K562 (cell line): ENCODE results near the gene ZNF740. TPM values are rescaled to one million over a fixed set of nuclear protein-coding genes. Genes with fewer than 3 reads are reported as not detected.

ENCODE experiments used
- CBX3 ChIP-seq, 2 experiments: IDR thresholded peaks; 1 replicate in 1 of 2; 2 replicates in 1 of 2; pipeline ENCODE4 v1.6.1; 2012; ENCODE audit warnings: inconsistent platforms in 2 of 2, low read length in 2 of 2, borderline replicate concordance in 1 of 2, control low read depth in 1 of 2
- CC2D1A ChIP-seq: fragments of 450-650 bp; IDR thresholded peaks from 2 replicates; pipeline ENCODE4 v1.6.1; 2017; ENCODE audit warnings: mild to moderate bottlenecking
- FIP1L1 ChIP-seq: fragments of 200-400 bp; formaldehyde crosslinking; IDR thresholded peaks from 2 replicates; pipeline ENCODE4 v1.6.1; 2018; ENCODE audit warnings: mild to moderate bottlenecking, low read depth, low read length; ENCODE audit not compliant: poor library complexity, severe bottlenecking
- FOXK2 ChIP-seq, 2 experiments: fragments of 450-650 bp; IDR thresholded peaks in 1 of 2; conservative IDR thresholded peaks in 1 of 2; 2 replicates each; pipeline ENCODE4 v1.6.1; 2016; ENCODE audit warnings: low read depth in 2 of 2, mild to moderate bottlenecking in 1 of 2
- HOXB6 ChIP-seq: fragments of 250-450 bp; sonication (Bioruptor Pico); IDR thresholded peaks from 2 replicates; pipeline ENCODE4 v1.5.1; 2022; ENCODE audit warnings: mild to moderate bottlenecking, borderline replicate concordance
- MXI1 ChIP-seq: IDR thresholded peaks from 2 replicates; pipeline ENCODE4 v1.6.1; 2011; ENCODE audit warnings: low read depth, mild to moderate bottlenecking, improper control_type of control experiment, low read length
- NFXL1 ChIP-seq: fragments of 450-650 bp; formaldehyde crosslinking; IDR thresholded peaks from 2 replicates; pipeline ENCODE4 v1.4.0; 2021; ENCODE audit warnings: mild to moderate bottlenecking
- NR2C1 ChIP-seq, 2 experiments: fragments of 450-650 bp; IDR thresholded peaks; 2 replicates each; pipeline ENCODE4 v1.6.1; 2017; ENCODE audit warnings: mild to moderate bottlenecking in 2 of 2, antibody characterized with exemption in 1 of 2, inconsistent platforms in 1 of 2, missing compliant biosample characterization in 1 of 2, missing genetic modification characterization in 1 of 2
- PHTF2 ChIP-seq: fragments of 250-450 bp; sonication (Bioruptor Pico); IDR thresholded peaks from 2 replicates; pipeline ENCODE4 v1.5.0; 2021; ENCODE audit warnings: mild to moderate bottlenecking
- PTRF ChIP-seq: fragments of 450-650 bp; IDR thresholded peaks from 2 replicates; pipeline ENCODE4 v1.6.1; 2016; ENCODE audit warnings: mild to moderate bottlenecking, missing genetic modification characterization, missing compliant biosample characterization
- RBBP5 ChIP-seq: fragments of 200-600 bp; sonication (generic); IDR thresholded peaks from 2 replicates; pipeline ENCODE4 v1.6.1; 2012; ENCODE audit warnings: borderline replicate concordance, mild to moderate bottlenecking, low read length, control low read depth, inconsistent platforms; ENCODE audit not compliant: insufficient read depth, poor library complexity, severe bottlenecking
- SMAD4 ChIP-seq: fragments of 250-450 bp; sonication (Bioruptor Pico); conservative IDR thresholded peaks from 2 replicates; pipeline ENCODE4 v1.8.0; 2021; ENCODE audit warnings: inconsistent platforms, mild to moderate bottlenecking, moderate library complexity
- SMARCC2 ChIP-seq: fragments of 450-650 bp; IDR thresholded peaks from 2 replicates; pipeline ENCODE4 v1.6.1; 2017; ENCODE audit warnings: antibody characterized with exemption, moderate library complexity, mild to moderate bottlenecking, low read depth
- SOX6 ChIP-seq: fragments of 450-650 bp; IDR thresholded peaks from 2 replicates; pipeline ENCODE4 v1.6.1; 2014; ENCODE audit warnings: mild to moderate bottlenecking
- SREBF1 ChIP-seq: fragments of 150-350 bp; IDR thresholded peaks from 2 replicates; pipeline ENCODE4 v1.6.1; 2014; ENCODE audit warnings: antibody characterized with exemption, low read depth, low read length, borderline replicate concordance
- STAT5B ChIP-seq: fragments of 250-450 bp; sonication (Bioruptor Pico); IDR thresholded peaks from 2 replicates; pipeline ENCODE4 v1.8.0; 2021; ENCODE audit warnings: mild to moderate bottlenecking, inconsistent platforms
- TAF9B ChIP-seq: fragments of 450-650 bp; IDR thresholded peaks from 2 replicates; pipeline ENCODE4 v1.6.1; 2018; ENCODE audit warnings: mild to moderate bottlenecking; ENCODE audit not compliant: partially characterized antibody
- TGIF2 ChIP-seq: sonication (generic); formaldehyde crosslinking; IDR thresholded peaks from 2 replicates; pipeline ENCODE4 v1.8.1; 2022; ENCODE audit warnings: mild to moderate bottlenecking, missing genetic modification reagents, moderate library complexity
- ZBTB1 ChIP-seq: sonication (generic); formaldehyde crosslinking; IDR thresholded peaks from 2 replicates; pipeline ENCODE4 v1.8.1; 2023; ENCODE audit warnings: missing genetic modification reagents, low read depth, mild to moderate bottlenecking, borderline replicate concordance
- ZNF12 ChIP-seq: sonication (generic); formaldehyde crosslinking; IDR thresholded peaks from 2 replicates; pipeline ENCODE4 v1.4.0; 2020; ENCODE audit warnings: mild to moderate bottlenecking, missing genetic modification reagents
- ZNF146 ChIP-seq: IDR thresholded peaks from one replicate; pipeline ENCODE4 v1.6.1; 2018; ENCODE audit warnings: missing compliant biosample characterization; ENCODE audit not compliant: unreplicated experiment
- ZNF197 ChIP-seq: fragments of 200-800 bp; sonication (Bioruptor generic); IDR thresholded peaks from 2 replicates; pipeline ENCODE4 v1.6.1; 2016; ENCODE audit warnings: low read depth, missing genetic modification characterization, missing compliant biosample characterization
- ZNF217 ChIP-seq: sonication (generic); formaldehyde crosslinking; IDR thresholded peaks from 2 replicates; pipeline ENCODE4 v1.8.0; 2022; ENCODE audit warnings: mild to moderate bottlenecking, missing genetic modification reagents
- ZNF311 ChIP-seq: fragments of 250-450 bp; sonication (Bioruptor Pico); IDR thresholded peaks from 2 replicates; pipeline ENCODE4 v1.4.0; 2020; ENCODE audit warnings: mild to moderate bottlenecking, moderate library complexity
- ZNF780A ChIP-seq: fragments of 250-450 bp; sonication (Bioruptor Pico); IDR thresholded peaks from 2 replicates; pipeline ENCODE4 v1.5.0; 2021; ENCODE audit warnings: mild to moderate bottlenecking
- polyA plus RNA-seq, 8 experiments: library from polyadenylated mRNA; depleted of rRNA in 4 of 8; stranded (reverse) in 5 of 8; unstranded in 3 of 8; fragments of >200 nt; fragmentation: Nextera tagmentation in 2 of 8; fragmentation: Illumina TruSeq in 1 of 8; extraction: Ambion mirVana in 2 of 8; extraction: Trizol in 1 of 8; gene quantifications; 2 replicates each; pipeline versions ENCODE4 v1.2.1 to v1.2.3, GENCODE V29; 2011 to 2014; ENCODE audit warnings: inconsistent platforms in 1 of 8, missing spikeins in 1 of 8
- total RNA-seq, 7 experiments: library from RNA; depleted of rRNA in 6 of 7; stranded (reverse); fragments of >200 nt in 6 of 7; fragmentation: Illumina TruSeq in 2 of 7; extraction: Trizol in 2 of 7; gene quantifications; 2 replicates each; pipeline versions ENCODE4 v1.2.1 to v1.2.3, GENCODE V29; 2011 to 2021; ENCODE audit warnings: low replicate concordance in 1 of 7
- TF ChIP-seq, protein P1 (sequence below): fragments of 200-800 bp; sonication (Bioruptor generic); IDR thresholded peaks from 2 replicates; pipeline ENCODE4 v1.6.1; 2017; ENCODE audit warnings: missing genetic modification characterization, missing compliant biosample characterization
- TF ChIP-seq, protein P2 (sequence below): fragments of 250-450 bp; sonication (Bioruptor Pico); IDR thresholded peaks from 2 replicates; pipeline ENCODE4 v1.9.0; 2021; ENCODE audit warnings: mild to moderate bottlenecking, inconsistent platforms

The ZNF740 gene
- total and polyA plus RNA-seq, 9 of the 15 experiments (the other 6 are each of a cell fraction or from before 2014, with no cell fraction given), result 0.57 to 46.4 (median 18.6) TPM

GRCh38 chr12:53180931-53181645, 566 bp downstream of the ZNF740 start (continued):
- TF ChIP-seq, protein P1, sequence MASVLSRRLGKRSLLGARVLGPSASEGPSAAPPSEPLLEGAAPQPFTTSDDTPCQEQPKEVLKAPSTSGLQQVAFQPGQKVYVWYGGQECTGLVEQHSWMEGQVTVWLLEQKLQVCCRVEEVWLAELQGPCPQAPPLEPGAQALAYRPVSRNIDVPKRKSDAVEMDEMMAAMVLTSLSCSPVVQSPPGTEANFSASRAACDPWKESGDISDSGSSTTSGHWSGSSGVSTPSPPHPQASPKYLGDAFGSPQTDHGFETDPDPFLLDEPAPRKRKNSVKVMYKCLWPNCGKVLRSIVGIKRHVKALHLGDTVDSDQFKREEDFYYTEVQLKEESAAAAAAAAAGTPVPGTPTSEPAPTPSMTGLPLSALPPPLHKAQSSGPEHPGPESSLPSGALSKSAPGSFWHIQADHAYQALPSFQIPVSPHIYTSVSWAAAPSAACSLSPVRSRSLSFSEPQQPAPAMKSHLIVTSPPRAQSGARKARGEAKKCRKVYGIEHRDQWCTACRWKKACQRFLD (CRISPR knock-in tag), result no peak
- TF ChIP-seq ZNF217 (CRISPR knock-in tag) (no peak), NFXL1 (no peak), TGIF2 (no peak), HOXB6 (CRISPR knock-in tag) (no peak), SMARCC2 (no peak), PTRF (tag) (no peak), ZNF780A (CRISPR knock-in tag) (no peak), ZNF12 (no peak), STAT5B (CRISPR knock-in tag) (no peak), RBBP5 (peak; percentile 34), CC2D1A (no peak), PHTF2 (no peak), ZNF146 (CRISPR knock-in tag) (no peak), CBX3 (IDR thresholded peaks at IDR 0.05; ENCODE audit: borderline replicate concordance in 1 of 2, low read length in 2 of 2) (no peak), NR2C1 (IDR thresholded peaks at IDR 0.05) (no peak), NR2C1 (tag; IDR thresholded peaks at IDR 0.05) (no peak), FOXK2 (conservative IDR thresholded peaks at IDR 0.05 in 1 of 2, IDR thresholded peaks at IDR 0.05 in 1 of 2; ENCODE audit: low read depth in 2 of 2) (no peak), FIP1L1 (no peak), ZBTB1 (CRISPR knock-in tag) (no peak), MXI1 (no peak), SREBF1 (no peak), ZNF197 (CRISPR knock-in tag) (0 out of 2 replicates have a peak, but pooled peaks have one; percentile 34), SOX6 (no peak), ZNF311 (CRISPR knock-in tag) (no peak), TAF9B (no peak), SMAD4 (CRISPR knock-in tag) (no peak)
- TF ChIP-seq, protein P2, sequence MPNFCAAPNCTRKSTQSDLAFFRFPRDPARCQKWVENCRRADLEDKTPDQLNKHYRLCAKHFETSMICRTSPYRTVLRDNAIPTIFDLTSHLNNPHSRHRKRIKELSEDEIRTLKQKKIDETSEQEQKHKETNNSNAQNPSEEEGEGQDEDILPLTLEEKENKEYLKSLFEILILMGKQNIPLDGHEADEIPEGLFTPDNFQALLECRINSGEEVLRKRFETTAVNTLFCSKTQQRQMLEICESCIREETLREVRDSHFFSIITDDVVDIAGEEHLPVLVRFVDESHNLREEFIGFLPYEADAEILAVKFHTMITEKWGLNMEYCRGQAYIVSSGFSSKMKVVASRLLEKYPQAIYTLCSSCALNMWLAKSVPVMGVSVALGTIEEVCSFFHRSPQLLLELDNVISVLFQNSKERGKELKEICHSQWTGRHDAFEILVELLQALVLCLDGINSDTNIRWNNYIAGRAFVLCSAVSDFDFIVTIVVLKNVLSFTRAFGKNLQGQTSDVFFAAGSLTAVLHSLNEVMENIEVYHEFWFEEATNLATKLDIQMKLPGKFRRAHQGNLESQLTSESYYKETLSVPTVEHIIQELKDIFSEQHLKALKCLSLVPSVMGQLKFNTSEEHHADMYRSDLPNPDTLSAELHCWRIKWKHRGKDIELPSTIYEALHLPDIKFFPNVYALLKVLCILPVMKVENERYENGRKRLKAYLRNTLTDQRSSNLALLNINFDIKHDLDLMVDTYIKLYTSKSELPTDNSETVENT (CRISPR knock-in tag), result peak; percentile 56
